Naive thymus-derived CD4-positive, alpha-beta T cell (primary cell): ENCODE results near the gene POFUT1. TPM values are rescaled to one million over a fixed set of nuclear protein-coding genes. Genes with fewer than 3 reads are reported as not detected.
"Not testable (repeated sequence)": the region's sequence is repeated elsewhere in the genome, so short reads cannot be mapped to it uniquely, and the experiment has no call there.

Source experiments
- ATAC-seq: fragments of 150-1000 bp; cut with Tn5 transposase; 2 replicates; pipeline ENCODE4 v1.10.0; 2021; ENCODE audit warnings: mild to moderate bottlenecking, moderate library complexity
- CTCF ChIA-PET: fragments of 350-600 bp; sonication (Branson Sonifier 250); formaldehyde crosslinking; loops from one replicate; lab custom pipeline; 2021; ENCODE audit warnings: antibody characterized with exemption; lab: Charles Lee
- POLR2A ChIA-PET: fragments of 350-600 bp; sonication (Branson Sonifier 250); formaldehyde crosslinking; loops from one replicate; lab custom pipeline; 2021; ENCODE audit warnings: antibody characterized with exemption, inconsistent platforms; lab: Charles Lee
- DNase-seq, 9 donors: peaks; one replicate each; pipeline versions ENCODE4 v3.0.0 to v3.0.0-alpha.2; 2020 to 2022; ENCODE audit warnings: mixed read lengths in 1 of 9
- H3K27ac ChIP-seq: one replicate; pipeline ENCODE4 v1.7.0; 2013; ENCODE audit warnings: mild to moderate bottlenecking, low read depth, low read length, moderate library complexity
- H3K27me3 ChIP-seq, 2 donors: one replicate each; pipeline ENCODE4 v1.7.0; 2013; ENCODE audit warnings: low read length in 2 of 2, mild to moderate bottlenecking in 2 of 2, moderate library complexity in 2 of 2; ENCODE audit not compliant: control insufficient read depth in 2 of 2, insufficient read depth in 2 of 2
- H3K36me3 ChIP-seq, 3 experiments: 1 replicate in 2 of 3; 2 replicates in 1 of 3; pipeline ENCODE4 v1.7.0; 2013; ENCODE audit warnings: low read length in 3 of 3, mild to moderate bottlenecking in 3 of 3, moderate library complexity in 1 of 3; ENCODE audit not compliant: insufficient read depth in 3 of 3, control insufficient read depth in 2 of 3
- H3K4me1 ChIP-seq, 2 donors: one replicate each; pipeline ENCODE4 v1.7.0; 2013; ENCODE audit warnings: low read length in 2 of 2, mild to moderate bottlenecking in 2 of 2, moderate library complexity in 1 of 2; ENCODE audit not compliant: control insufficient read depth in 2 of 2, insufficient read depth in 2 of 2
- H3K4me3 ChIP-seq: 2 replicates; pipeline ENCODE4 v1.7.0; 2013; ENCODE audit warnings: mild to moderate bottlenecking, low read length
- H3K9me3 ChIP-seq, 3 experiments: 1 replicate in 2 of 3; 2 replicates in 1 of 3; pipeline ENCODE4 v1.7.0; 2013; ENCODE audit warnings: low read length in 3 of 3; ENCODE audit not compliant: control insufficient read depth in 2 of 3
- H3K27ac Mint-ChIP-seq, 9 donors: one replicate each; pipeline ENCODE4 v1.8.0; 2020 to 2022; ENCODE audit warnings: mixed read lengths in 9 of 9, mild to moderate bottlenecking in 8 of 9, moderate library complexity in 5 of 9, inconsistent platforms in 2 of 9
- H3K27me3 Mint-ChIP-seq, 5 donors: one replicate each; pipeline ENCODE4 v1.8.0; 2021 to 2022; ENCODE audit warnings: mixed read lengths in 5 of 5, mild to moderate bottlenecking in 1 of 5
- H3K36me3 Mint-ChIP-seq, 5 donors: one replicate each; pipeline ENCODE4 v1.8.0; 2020 to 2022; ENCODE audit warnings: mixed read lengths in 5 of 5, mild to moderate bottlenecking in 3 of 5, inconsistent platforms in 1 of 5
- H3K4me1 Mint-ChIP-seq, 7 donors: one replicate each; pipeline ENCODE4 v1.8.0; 2020 to 2022; ENCODE audit warnings: mixed read lengths in 7 of 7, mild to moderate bottlenecking in 3 of 7, inconsistent platforms in 1 of 7
- H3K4me3 Mint-ChIP-seq, 10 donors: one replicate each; pipeline ENCODE4 v1.8.0; 2020 to 2022; ENCODE audit warnings: mild to moderate bottlenecking in 10 of 10, mixed read lengths in 10 of 10, moderate library complexity in 6 of 10, inconsistent platforms in 2 of 10
- H3K9me3 Mint-ChIP-seq, 11 donors: one replicate each; pipeline ENCODE4 v1.8.0; 2020 to 2022; ENCODE audit warnings: mixed read lengths in 11 of 11, mild to moderate bottlenecking in 4 of 11, inconsistent platforms in 1 of 11, moderate library complexity in 1 of 11
- intact Hi-C, 2 donors: fragments of 100-400 bp; cut with micrococcal nuclease; formaldehyde crosslinking; loops; one replicate each; pipeline ENCODE4 v1.15.1; 2023
- polyA plus RNA-seq, 2 donors: library from polyadenylated mRNA; unstranded; fragments of 300-500 nt; fragmentation: Illumina TruSeq; gene quantifications; one replicate each; pipeline ENCODE4 v1.2.3, GENCODE V29; 2021
- total RNA-seq, 6 experiments: library from RNA in 5 of 6; stranded (reverse) in 5 of 6; gene quantifications; 1 replicate in 5 of 6; 2 replicates in 1 of 6; pipeline ENCODE4 v1.2.3 and lab custom pipeline; 2021 to 2026

Gene POFUT1
- total and polyA plus RNA-seq, 7 experiments from 2014 or later: 12.5 to 32.2 (median 18.0) TPM

DNA sequence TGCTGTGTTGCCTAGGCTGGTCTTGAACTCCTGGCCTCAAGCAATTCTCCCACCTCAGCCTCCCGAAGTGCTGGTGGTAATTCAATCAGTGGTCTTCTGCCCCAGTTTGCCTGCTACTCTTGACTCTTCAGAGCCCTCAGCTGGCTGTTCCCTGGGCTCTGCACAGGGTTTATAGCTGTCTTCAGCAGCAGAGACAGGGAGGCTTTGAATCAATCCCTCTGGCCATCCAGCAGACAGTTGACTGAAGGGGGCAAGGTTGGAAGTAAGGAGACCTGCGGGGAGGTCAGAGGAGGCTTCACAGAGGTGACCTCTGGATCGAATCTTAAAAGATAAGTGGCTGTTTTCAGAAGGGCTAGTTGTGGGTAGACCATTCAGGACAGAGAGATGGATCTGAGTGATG is 43.8 kb downstream of the POFUT1 start:
- Histone ChIP-seq H3K4me1 (no peaks in the 10 kb centered on the region), H3K4me3 (no peak overlapping the region), H3K9me3 (no peaks in the 10 kb centered on the region), H3K27me3 (no peaks in the 10 kb centered on the region), H3K36me3 (no peaks in the 10 kb centered on the region), H3K27ac (no peak overlapping the region)
- no peaks in the 10 kb centered on the region for H3K27me3 Mint-ChIP-seq
- H3K9me3 Mint-ChIP-seq: peaks cover 0 to 7% (median 0%) of the 10 kb centered on the region in 11 donors
- ATAC-seq (no peak), DNase-seq (no peak)
- ChIA-PET POLR2A (interaction anchor here (0.6 kb wide), 1 partner anchor 14 kb away, joined by 3 read pairs; no protein-coding TSS in a partner anchor), CTCF (no interaction called here)
- H3K36me3 Mint-ChIP-seq: peaks cover 0 to 5% (median 0%) of the 10 kb centered on the region in 5 donors
- intact Hi-C loops: no loop called here
- peak overlapping the region in 7 of 9 donors; percentile 47 to 78 (median 70) for H3K27ac Mint-ChIP-seq
- H3K4me1 Mint-ChIP-seq: peaks cover 2 to 35% (median 30%) of the 10 kb centered on the region in 7 donors
- peak overlapping the region in 3 of 10 donors; percentile 6 to 53 (median 48) for H3K4me3 Mint-ChIP-seq

DNA sequence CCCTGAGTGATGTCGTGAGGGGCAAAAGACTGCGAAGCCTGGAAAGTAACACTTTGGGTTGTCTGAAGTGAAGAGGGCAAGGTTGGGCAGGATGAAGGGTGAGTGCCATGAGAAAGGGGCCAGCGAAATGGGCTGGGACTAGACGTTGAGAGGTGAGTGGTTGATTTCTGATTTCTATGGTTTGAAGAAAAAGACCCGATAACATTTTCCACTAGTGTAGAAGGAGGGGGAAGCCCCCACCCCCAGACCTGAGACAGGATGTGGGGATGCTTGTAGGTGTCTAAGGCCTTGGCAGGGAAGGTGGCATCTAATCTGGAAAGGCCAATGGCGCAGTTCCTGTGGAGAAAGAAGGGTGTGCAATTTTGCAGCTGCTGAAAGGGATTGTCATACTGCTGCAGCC is 44.5 kb downstream of the POFUT1 start:
- no peak for ATAC-seq
- no peaks in the 10 kb centered on the region for H3K9me3 ChIP-seq
- ChIA-PET POLR2A (interaction anchor here (0.6 kb wide), 1 partner anchor 1706 kb away, joined by 3 read pairs; no protein-coding TSS in a partner anchor), CTCF (no interaction called here)
- no peaks in the 10 kb centered on the region for H3K4me1 ChIP-seq
- H3K9me3 Mint-ChIP-seq: peaks cover 0 to 7% (median 0%) of the 10 kb centered on the region in 11 donors
- intact Hi-C loops: no loop called here
- H3K4me3 ChIP-seq: no peak overlapping the region
- peak in 7 of 9 donors; percentile 14 to 84 (median 31) for DNase-seq
- H3K36me3 Mint-ChIP-seq: peaks cover 0 to 5% (median 0%) of the 10 kb centered on the region in 5 donors
- no peaks in the 10 kb centered on the region for H3K27me3 ChIP-seq
- H3K27me3 Mint-ChIP-seq: no peaks in the 10 kb centered on the region
- H3K27ac Mint-ChIP-seq: peak overlapping the region in 8 of 9 donors; percentile 47 to 86 (median 76)
- H3K36me3 ChIP-seq: no peaks in the 10 kb centered on the region
- peak overlapping the region; percentile 7 for H3K27ac ChIP-seq
- H3K4me3 Mint-ChIP-seq: peak overlapping the region in 7 of 10 donors; percentile 14 to 53 (median 48)
- peaks cover 2 to 38% (median 30%) of the 10 kb centered on the region in 7 donors for H3K4me1 Mint-ChIP-seq

DNA sequence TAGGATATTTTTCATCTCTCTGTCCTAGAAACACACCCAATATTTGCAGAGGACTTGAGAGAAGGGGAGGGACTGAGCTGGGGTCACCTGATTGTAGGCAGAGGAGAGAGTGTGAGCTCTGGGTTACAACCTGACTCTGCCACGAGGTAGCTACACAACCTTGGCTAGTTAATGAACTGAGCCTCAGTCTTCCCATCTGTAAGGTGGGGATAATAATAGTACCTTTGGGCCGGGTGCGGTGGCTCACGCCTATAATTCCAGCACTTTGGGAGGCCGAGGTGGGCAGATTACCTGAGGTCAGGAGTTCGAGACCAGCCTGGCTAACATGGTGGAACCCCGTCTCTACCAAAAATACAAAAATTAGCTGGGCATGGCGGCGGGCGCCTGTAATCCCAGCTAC is 53.3 kb downstream of the POFUT1 start:
- H3K4me1 Mint-ChIP-seq, H3K4me1 ChIP-seq, ATAC-seq, CTCF ChIA-PET, H3K27me3 Mint-ChIP-seq, intact Hi-C loops, DNase-seq, H3K9me3 Mint-ChIP-seq, H3K36me3 Mint-ChIP-seq, POLR2A ChIA-PET, H3K27me3 ChIP-seq, H3K9me3 ChIP-seq, H3K36me3 ChIP-seq, H3K27ac Mint-ChIP-seq, H3K4me3 ChIP-seq, H3K4me3 Mint-ChIP-seq, H3K27ac ChIP-seq: not testable (repeated sequence)

DNA sequence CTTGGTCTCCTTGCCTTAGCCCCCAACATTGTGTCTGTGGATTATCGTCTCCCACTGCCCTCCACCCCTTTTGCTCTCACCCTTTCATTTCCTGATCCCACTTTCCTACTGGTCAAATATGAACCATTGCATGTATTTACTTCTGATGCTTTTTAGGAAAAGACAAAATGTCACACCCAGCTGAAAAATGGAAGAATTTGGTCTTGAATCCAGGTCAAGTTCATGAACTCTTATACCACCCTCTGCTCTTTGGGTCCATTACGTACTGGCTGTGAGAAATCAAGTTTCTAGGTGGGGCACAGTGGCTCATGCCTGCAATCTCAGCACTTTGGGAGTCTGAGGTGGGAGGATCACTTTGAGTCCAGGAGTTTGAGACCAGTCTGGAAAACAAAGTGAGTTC is 54.0 kb downstream of the POFUT1 start:
- POLR2A ChIA-PET: no interaction called here
- intact Hi-C loops: no loop called here
- Mint-ChIP-seq H3K4me1 (peaks cover 0 to 6% (median 0%) of the 10 kb centered on the region in 7 donors), H3K4me3 (no peak overlapping the region), H3K9me3 (no peaks in the 10 kb centered on the region), H3K27ac (no peak overlapping the region), H3K27me3 (no peaks in the 10 kb centered on the region), H3K36me3 (no peaks in the 10 kb centered on the region)
- H3K36me3 ChIP-seq: no peaks in the 10 kb centered on the region
- H3K4me1 ChIP-seq: no peaks in the 10 kb centered on the region
- H3K4me3 ChIP-seq: no peak overlapping the region
- CTCF ChIA-PET: no interaction called here
- ATAC-seq: no peak
- no peak overlapping the region for H3K27ac ChIP-seq
- no peaks in the 10 kb centered on the region for H3K27me3 ChIP-seq
- no peak for DNase-seq
- no peaks in the 10 kb centered on the region for H3K9me3 ChIP-seq

DNA sequence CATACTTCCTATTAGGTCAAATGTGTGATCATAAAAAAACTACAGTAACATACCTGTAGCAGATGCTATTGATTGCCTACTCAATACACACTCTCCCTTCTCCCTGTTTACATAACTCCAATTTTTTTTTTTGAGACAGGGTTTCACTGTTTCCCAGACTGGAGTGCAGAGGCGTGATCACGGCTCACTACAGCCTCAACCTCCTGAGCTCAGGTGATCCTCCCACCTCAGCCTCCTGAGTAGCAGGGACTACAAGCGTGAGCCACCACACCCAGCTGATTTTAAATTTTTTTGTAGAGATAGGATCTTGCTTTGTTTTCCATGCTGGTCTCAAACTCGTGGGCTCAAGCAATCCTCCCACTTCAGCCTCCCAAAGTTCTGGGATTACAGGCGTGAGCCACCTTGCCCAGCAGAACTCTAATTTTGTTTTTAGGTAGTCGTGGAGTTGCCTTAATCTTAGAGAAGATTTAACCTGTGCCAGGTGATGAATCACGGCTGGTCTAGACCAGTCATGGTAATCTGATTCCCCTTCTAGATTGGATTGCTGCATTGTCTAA is 55.8 kb downstream of the POFUT1 start:
- Mint-ChIP-seq H3K9me3 (no peaks in the 10 kb centered on the region), H3K4me3 (no peak overlapping the region), H3K36me3 (no peaks in the 10 kb centered on the region), H3K4me1 (no peaks in the 10 kb centered on the region), H3K27ac (no peak overlapping the region), H3K27me3 (no peaks in the 10 kb centered on the region)
- CTCF ChIA-PET: no interaction called here
- H3K27ac ChIP-seq: no peak overlapping the region
- no peaks in the 10 kb centered on the region for H3K27me3 ChIP-seq
- H3K4me1 ChIP-seq: no peaks in the 10 kb centered on the region
- H3K4me3 ChIP-seq: no peak overlapping the region
- no peaks in the 10 kb centered on the region for H3K36me3 ChIP-seq
- no peak for ATAC-seq
- intact Hi-C loops: no loop called here
- POLR2A ChIA-PET: no interaction called here
- no peaks in the 10 kb centered on the region for H3K9me3 ChIP-seq
- DNase-seq: no peak

DNA sequence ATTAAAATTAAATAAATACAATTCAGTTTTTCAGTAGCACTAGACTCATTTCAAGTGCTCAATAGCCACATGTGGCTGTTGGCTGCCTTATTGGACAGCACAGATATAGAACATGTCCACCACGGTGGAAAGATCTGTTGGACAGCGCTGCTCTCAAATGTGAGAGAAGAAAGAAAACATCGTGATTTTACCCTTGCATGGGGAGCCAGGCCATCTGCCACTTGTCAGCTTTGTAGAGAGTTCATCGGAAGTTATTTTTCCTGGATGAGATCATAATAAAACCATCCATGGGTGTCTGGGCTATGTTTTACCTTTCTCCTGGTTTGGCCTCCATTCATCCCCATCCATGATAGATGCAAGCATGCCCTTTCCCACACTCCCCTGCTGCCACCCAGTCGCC is 63.9 kb downstream of the POFUT1 start:
- no peaks in the 10 kb centered on the region for H3K27me3 Mint-ChIP-seq

DNA sequence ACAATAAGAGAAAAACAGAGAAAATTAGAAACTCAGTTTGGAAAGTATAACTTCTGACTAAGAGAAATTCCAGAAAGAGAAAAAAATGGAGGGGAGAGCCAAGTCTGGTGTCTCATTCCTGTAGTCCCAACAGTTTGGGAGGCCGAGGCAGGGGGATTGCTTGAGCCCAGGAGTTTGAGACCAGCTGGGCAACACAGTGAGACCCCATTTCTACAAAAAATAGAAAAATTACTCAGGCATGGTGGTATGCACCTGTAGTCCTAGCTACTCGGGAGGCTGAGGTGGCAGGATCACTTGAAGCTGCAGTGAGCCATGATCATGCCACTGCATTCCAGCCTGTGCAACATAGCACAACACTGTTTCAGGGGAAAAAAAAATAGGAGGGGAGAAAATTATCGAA is 66.7 kb downstream of the POFUT1 start:
- H3K36me3 ChIP-seq: no peaks in the 10 kb centered on the region
- Mint-ChIP-seq H3K4me1 (peaks cover 14 to 37% (median 28%) of the 10 kb centered on the region in 7 donors), H3K36me3 (peaks cover 0 to 7% (median 0%) of the 10 kb centered on the region in 5 donors), H3K27me3 (no peaks in the 10 kb centered on the region), H3K4me3 (no peak overlapping the region), H3K27ac (peak overlapping the region in 1 of 9 donors; percentile 16), H3K9me3 (peaks cover 0 to 5% (median 0%) of the 10 kb centered on the region in 11 donors)
- no peak overlapping the region for H3K27ac ChIP-seq
- CTCF ChIA-PET: no interaction called here
- intact Hi-C loops: no loop called here
- DNase-seq (no peak), ATAC-seq (no peak)
- no peaks in the 10 kb centered on the region for H3K9me3 ChIP-seq
- H3K4me3 ChIP-seq: no peak overlapping the region
- no peaks in the 10 kb centered on the region for H3K27me3 ChIP-seq
- POLR2A ChIA-PET: no interaction called here
- H3K4me1 ChIP-seq: peaks cover 9 to 18% of the 10 kb centered on the region in 2 donors

More for the DNA sequence above, 63.9 kb downstream of the POFUT1 start:
- Mint-ChIP-seq H3K36me3 (peaks cover 0 to 7% (median 0%) of the 10 kb centered on the region in 5 donors), H3K4me1 (peaks cover 4 to 17% (median 13%) of the 10 kb centered on the region in 7 donors), H3K4me3 (no peak overlapping the region), H3K9me3 (peaks cover 0 to 5% (median 0%) of the 10 kb centered on the region in 11 donors), H3K27ac (no peak overlapping the region)
- Histone ChIP-seq H3K27ac (no peak overlapping the region), H3K36me3 (no peaks in the 10 kb centered on the region), H3K4me1 (peaks cover 0 to 5% of the 10 kb centered on the region in 2 donors), H3K9me3 (no peaks in the 10 kb centered on the region), H3K4me3 (no peak overlapping the region), H3K27me3 (no peaks in the 10 kb centered on the region)
- ATAC-seq (no peak), DNase-seq (no peak)
- ChIA-PET CTCF (interaction anchor here (0.6 kb wide), 1 partner anchor 10 kb away, joined by 3 read pairs; no protein-coding TSS in a partner anchor), POLR2A (interaction anchor here (0.6 kb wide), 1 partner anchor 12 kb away, joined by 4 read pairs; no protein-coding TSS in a partner anchor)
- intact Hi-C loops: no loop called here
